ES-I3 (cell line): ENCODE data around the gene HEATR9.

Experiments
- H3K36me3 ChIP-seq: 2 replicates; pipeline ENCODE4 v1.6.1; 2013; ENCODE audit warnings: mild to moderate bottlenecking, low read length, control low read depth, moderate library complexity; ENCODE audit not compliant: insufficient read depth
- H3K4me1 ChIP-seq: 2 replicates; pipeline ENCODE4 v1.6.1; 2013; ENCODE audit warnings: mild to moderate bottlenecking, control low read depth, low read length; ENCODE audit not compliant: insufficient read depth
- H3K9ac ChIP-seq: 2 replicates; pipeline ENCODE4 v1.6.1; 2013; ENCODE audit warnings: low read depth, mild to moderate bottlenecking, low read length, moderate library complexity
- H3K9me3 ChIP-seq: 2 replicates; pipeline ENCODE4 v1.6.1; 2013; ENCODE audit warnings: mild to moderate bottlenecking, low read length, moderate library complexity; ENCODE audit not compliant: control insufficient read depth, insufficient read depth

Gene HEATR9

DNA sequence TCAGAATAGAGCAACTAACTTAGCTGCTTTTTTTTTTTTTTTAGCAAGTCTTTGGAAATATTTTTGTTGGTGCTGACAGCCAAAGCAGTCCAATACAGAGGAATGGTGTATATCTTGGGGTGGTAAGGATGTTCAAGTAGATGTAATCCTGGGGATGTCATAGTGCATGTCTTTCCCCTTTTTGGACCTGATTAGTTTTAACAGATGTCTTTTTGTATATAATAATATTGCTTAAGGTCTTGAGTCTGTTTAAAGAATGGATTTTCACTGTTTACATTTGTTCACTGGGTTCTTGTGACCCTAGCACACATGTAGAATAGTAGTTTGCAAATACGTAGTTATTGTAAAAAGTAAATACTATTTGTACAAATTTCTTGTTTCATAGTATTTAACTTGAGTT, 51.5 kb downstream of the HEATR9 start:
- Histone ChIP-seq H3K9ac (no peak overlapping the region), H3K4me1 (no peaks in the 10 kb centered on the region), H3K36me3 (peaks cover 8% of the 10 kb centered on the region), H3K9me3 (no peaks in the 10 kb centered on the region)

DNA sequence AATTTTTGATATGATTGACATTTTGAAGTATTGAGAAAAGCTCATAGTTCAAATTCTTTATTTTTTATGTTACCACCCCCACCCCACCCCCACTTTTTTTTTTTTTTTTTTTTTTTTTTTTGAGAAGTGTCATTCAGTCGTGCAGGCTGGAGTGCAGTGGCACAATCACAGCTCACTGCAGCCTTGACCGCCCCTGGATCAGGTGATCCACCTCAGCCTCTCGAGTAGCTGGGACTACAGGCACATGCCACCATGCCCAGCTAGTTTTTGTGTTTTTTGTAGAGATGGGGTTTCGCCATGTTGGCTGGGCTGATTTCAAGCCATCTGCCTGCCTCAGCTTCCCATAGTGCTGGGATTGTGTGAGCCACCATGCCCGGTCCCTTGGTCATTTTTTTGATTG, 52.0 kb downstream of the HEATR9 start:
- no peaks in the 10 kb centered on the region for H3K9me3 ChIP-seq
- H3K4me1 ChIP-seq: no peaks in the 10 kb centered on the region
- H3K36me3 ChIP-seq: peaks cover 8% of the 10 kb centered on the region
- H3K9ac ChIP-seq: no peak overlapping the region

DNA sequence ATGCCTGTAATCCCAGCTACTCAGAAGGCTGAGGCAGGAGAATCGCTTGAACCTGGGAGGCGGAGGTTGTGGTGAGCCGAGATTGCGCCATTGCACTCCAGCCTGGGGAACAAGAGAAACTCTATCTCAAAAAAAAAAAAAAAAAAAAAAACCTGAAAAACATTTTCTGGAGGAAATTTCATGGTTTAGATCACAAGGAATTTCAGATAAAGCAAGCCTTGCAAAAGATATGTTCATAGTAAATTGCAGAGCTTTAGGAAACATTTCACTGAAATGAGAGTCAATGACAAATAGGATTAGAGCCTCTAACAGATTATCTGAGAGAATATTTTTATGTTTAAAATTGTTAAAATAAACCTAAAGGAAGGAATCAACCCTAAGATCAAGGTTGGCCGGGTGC, 56.2 kb downstream of the HEATR9 start:
- Histone ChIP-seq H3K9me3 (no peaks in the 10 kb centered on the region), H3K4me1 (peaks cover 7% of the 10 kb centered on the region; the same call in 1 of the 2 replicates), H3K36me3 (no peaks in the 10 kb centered on the region), H3K9ac (no peak overlapping the region)

DNA sequence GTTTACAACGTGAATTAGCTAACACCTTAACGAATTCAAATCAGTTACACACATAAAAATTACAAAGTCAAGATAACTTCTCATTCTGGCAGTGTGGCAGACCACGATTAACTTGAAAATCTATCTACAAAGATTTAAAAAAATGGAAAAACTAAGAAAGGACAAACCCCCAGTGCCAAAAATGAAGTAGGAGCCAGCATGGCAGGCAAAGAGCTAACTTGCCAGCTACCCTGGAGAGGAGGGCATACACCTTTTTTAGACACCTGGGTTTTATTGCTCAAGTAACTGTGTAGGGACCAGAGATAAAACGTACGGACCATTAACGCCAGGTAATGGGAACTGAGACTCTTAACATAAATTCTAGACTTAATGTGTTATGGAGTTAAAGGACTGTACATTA, 56.9 kb downstream of the HEATR9 start:
- Histone ChIP-seq H3K9me3 (no peaks in the 10 kb centered on the region), H3K9ac (no peak overlapping the region), H3K4me1 (peaks cover 8% of the 10 kb centered on the region; the same call in 1 of the 2 replicates), H3K36me3 (no peaks in the 10 kb centered on the region)

DNA sequence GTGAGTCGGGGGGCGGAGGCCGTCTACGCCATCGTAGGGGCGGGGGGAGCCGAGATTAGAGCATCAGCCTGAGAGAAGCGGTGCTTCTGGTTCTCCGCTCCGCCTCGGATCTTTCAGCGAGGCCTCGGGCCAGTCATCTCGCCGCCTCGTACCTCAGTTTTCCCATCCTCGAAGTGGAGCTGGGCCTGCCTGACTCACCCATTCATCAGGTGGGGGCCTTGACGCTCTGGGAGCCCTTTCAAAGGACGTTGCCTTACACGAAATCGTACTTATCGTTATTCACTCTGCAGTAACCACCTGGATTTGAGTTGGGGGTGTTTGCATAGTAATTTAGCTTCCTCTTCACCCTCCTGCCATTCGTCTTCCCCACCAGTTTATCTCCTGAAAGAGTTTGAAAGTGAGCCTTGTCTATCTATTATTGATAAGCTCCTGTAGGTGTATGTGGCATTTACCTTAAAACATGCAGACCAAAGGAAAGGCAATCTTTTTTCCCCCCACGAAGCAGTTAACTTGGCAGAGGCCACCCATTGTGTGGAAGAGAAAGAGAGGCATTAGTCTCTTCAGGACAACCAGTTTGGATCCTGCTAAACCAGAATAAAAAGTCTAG, 58.7 kb downstream of the HEATR9 start:
- Histone ChIP-seq H3K4me1 (peaks cover 8% of the 10 kb centered on the region; the same call in 1 of the 2 replicates), H3K9me3 (no peaks in the 10 kb centered on the region), H3K9ac (peak overlapping the region; percentile 96), H3K36me3 (no peaks in the 10 kb centered on the region)

DNA sequence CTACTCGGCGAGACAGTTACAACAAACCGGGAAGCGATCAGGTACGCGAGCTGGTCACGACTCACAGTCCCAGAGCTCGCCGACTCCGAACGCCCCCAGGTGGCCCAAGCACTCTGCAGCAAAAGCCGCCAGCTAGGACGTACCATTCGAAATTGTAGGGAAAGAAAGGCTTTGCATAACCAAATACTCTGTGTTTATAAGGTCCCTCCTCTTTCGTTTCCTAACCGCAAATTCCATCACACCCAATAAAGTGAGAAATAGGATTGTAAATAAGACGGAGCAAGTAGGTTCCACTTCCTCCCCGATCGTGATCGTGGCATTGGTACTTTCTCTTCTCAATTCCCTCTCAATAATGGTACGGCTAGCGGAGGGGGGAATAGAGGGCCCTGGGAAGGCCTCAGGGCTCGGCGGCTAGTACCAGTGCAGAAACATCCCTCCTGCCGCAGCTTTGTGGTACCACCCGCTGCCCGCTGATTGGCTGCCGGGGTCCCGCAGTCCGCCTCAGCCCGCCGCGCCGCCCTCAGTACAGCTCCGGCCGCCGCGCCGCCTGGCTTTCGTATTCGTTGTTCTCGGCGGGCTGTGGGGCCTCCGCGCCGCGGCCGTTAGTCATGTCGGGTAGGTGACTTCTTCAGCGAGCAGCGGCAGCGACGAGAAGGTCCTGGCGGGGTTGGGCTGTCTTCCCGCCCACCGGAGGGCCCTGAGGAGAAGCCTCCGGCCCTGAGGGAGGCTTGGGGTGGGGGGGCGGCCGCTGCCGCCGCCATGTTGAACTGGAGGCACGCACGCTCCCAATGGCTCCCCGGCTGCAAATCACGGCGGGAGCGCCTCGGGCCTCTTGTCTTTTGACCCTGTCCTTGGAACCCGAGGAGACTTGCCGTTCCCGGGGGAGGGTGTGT, 59.5 kb downstream of the HEATR9 start, which contains the start of gene TAF15:
Gene TAF15 (plus strand): TSS at position 523 of the 893 bp plus-strand sequence. CDS start 86 bp downstream, at position 609.
- Histone ChIP-seq H3K9me3 (no peaks in the 10 kb centered on the region), H3K9ac (peak within 1 kb of the TSS; percentile 96), H3K4me1 (peaks cover 8% of the 10 kb centered on the region; the same call in 1 of the 2 replicates), H3K36me3 (no peaks in the 10 kb centered on the region)

DNA sequence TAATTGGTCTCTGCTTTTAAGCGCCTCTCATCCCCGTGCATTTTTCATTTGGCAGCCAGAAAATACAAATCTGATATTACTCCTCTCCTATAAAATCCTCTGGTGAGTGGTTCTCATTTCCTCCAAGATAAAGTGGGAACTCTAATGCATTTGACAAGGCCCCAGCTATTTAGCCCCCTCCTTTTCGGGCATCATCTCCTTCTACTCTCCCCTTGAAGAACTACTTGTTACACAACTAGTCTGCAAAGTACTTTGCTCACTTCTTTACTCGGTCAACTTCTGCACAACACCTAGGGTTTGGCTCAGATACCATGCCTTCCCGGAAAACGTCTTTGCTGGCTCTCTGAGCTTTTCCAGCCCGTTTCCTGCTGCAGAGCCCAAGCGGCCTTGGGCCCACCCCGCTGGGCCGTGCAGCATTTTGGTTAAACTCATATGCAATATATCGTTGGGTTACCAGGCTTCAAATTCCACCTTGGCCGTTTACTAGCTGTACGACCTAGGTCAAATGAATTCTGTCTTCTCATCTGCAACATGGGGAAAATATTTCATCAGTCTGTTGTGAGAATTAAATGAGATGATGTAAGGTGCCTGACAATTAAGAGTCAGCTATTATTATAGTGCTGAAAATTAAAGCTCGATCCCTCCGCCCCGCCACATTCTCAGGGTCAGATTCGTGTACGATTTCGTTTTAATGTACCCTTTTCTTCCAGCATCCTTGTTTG, 60.3 kb downstream of the HEATR9 start:
- Histone ChIP-seq H3K36me3 (no peaks in the 10 kb centered on the region), H3K4me1 (peaks cover 8% of the 10 kb centered on the region; the same call in 1 of the 2 replicates), H3K9ac (peak overlapping the region; percentile 96), H3K9me3 (no peaks in the 10 kb centered on the region)

DNA sequence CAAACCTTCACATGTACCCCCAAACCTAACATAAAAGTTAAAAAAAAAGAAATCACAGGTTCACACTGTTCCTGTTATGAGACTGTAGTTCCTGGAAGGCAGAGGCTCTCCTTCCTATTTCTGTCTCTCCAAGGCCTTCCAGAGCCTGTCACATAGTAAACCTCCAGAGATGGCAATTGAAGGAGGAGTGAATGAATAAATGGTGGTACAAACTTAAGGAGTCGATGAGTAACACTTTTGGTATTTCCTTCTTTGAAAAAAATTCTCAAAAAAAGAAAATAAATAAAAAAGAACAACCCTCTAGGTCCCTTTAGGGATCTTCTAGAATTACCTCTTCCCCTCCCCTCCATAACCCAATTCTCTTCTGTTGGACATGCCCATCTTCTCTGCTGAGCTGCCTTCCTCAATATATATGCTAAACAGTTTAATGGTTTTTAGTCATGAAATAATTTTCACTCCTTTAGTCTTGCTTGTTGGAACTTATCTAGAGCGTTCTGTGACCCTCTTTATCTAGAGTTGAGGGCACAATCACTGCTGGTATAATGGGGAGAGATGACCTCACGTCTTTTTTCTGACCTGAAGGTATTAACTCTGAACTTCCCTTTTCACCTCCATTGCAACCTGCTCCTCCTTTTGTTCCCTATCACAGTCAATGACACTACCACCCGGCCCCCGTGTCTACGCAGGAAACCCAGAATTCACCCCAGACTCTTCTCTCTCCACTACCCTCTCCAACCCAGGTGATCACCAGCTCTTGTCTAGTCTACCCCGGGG, 61.1 kb downstream of the HEATR9 start:
- Histone ChIP-seq H3K9me3 (no peaks in the 10 kb centered on the region), H3K36me3 (no peaks in the 10 kb centered on the region), H3K9ac (no peak overlapping the region), H3K4me1 (peaks cover 8% of the 10 kb centered on the region; the same call in 1 of the 2 replicates)
